ENCODE data around the gene ZP2. TPM values are rescaled to one million over a fixed set of nuclear protein-coding genes. Genes with fewer than 3 reads are reported as not detected.

ZP2 gene
- total and polyA plus RNA-seq, 9 of the 15 experiments (the other 6 are each of a cell fraction or from before 2014, with no cell fraction given): not detected

- TF ChIP-seq REST (IDR thresholded peaks at IDR 0.05; ENCODE audit: borderline replicate concordance) (peak; percentile 91), REST (CRISPR knock-in tag; IDR thresholded peaks at IDR 0.05; ENCODE audit: low read depth) (no peak), TRIM25 (IDR thresholded peaks at IDR 0.05; ENCODE audit: borderline replicate concordance) (no peak), ZNF512 (tag; IDR thresholded peaks at IDR 0.05) (no peak), ZFP91 (CRISPR knock-in tag; IDR thresholded peaks at IDR 0.05) (no peak), RFX7 (CRISPR knock-in tag; IDR thresholded peaks at IDR 0.05) (no peak), ZNF24 (IDR thresholded peaks at IDR 0.05) (no peak), EHMT2 (IDR thresholded peaks at IDR 0.05) (peak; percentile 69; the same call in 1 of the 2 replicates), SMARCA4 (IDR thresholded peaks at IDR 0.05) (no peak), KLF10 (CRISPR knock-in tag; IDR thresholded peaks at IDR 0.05) (no peak), MIER1 (IDR thresholded peaks at IDR 0.05; ENCODE audit: low read depth) (peak; percentile 71), FOXM1 (IDR thresholded peaks at IDR 0.05; ENCODE audit: low read depth) (no peak), FOXM1 (CRISPR knock-in tag; IDR thresholded peaks at IDR 0.05; ENCODE audit: low read depth) (no peak), ZNF444 (CRISPR knock-in tag; IDR thresholded peaks at IDR 0.05) (no peak)
These were observed 44.8 kb downstream of the ZP2 start (continued) for GRCh38 chr16:21166561-21166961.
